Measurements from ENCODE around the gene WIPI1. TPM values are rescaled to one million over a fixed set of nuclear protein-coding genes. Genes with fewer than 3 reads are reported as not detected.

WIPI1 gene
- total RNA-seq, 1 experiment from 2014 or later = 20.2 TPM

DNA sequence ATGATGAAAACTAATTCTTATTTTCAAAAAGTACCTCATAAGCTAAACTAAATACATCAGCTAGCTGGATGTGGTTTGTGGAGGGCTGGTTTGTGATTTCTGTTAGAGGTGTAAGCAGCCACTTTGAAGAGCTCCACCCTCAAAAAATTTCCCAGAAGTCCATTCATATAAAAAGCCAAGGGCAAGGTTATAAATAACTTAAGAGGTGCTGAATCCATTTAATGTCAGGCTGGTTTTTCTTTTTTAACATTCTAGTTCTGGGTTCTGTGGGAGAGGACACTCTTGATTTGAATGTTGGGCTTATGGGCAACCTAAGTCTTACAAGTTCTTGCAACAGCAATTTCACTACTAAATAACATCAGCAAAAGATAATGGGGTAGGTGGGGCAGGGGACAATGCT lies 3.4 kb upstream of the WIPI1 start:
- Histone ChIP-seq H3K4me3 (ENCODE audit: low read length) (no peak overlapping the region), H3K27me3 (ENCODE audit: low read length) (no peaks in the 10 kb centered on the region), H3K9me2 (replicated peaks; ENCODE audit: low read length) (no peaks in the 10 kb centered on the region), H4K20me1 (ENCODE audit: low read length) (no peaks in the 10 kb centered on the region), H3K4me2 (ENCODE audit: low read length) (no peak overlapping the region), H3K9ac (ENCODE audit: low read length) (no peak overlapping the region), H3K4me1 (ENCODE audit: insufficient read depth, low read length) (peaks cover 17% of the 10 kb centered on the region), H3F3A (ENCODE audit: low read length, unreplicated experiment) (peaks cover 2% of the 10 kb centered on the region), H3K9me3 (ENCODE audit: low read length) (no peaks in the 10 kb centered on the region), H3K36me3 (ENCODE audit: low read depth, low read length) (no peaks in the 10 kb centered on the region), H3K79me2 (ENCODE audit: low read length) (no peaks in the 10 kb centered on the region), H3K27ac (ENCODE audit: low read length) (no peak overlapping the region), H2AFZ (ENCODE audit: low read length) (no peak overlapping the region)
- ChIA-PET CTCF (no interaction called here), POLR2A (ENCODE audit: unreplicated experiment) (no interaction called here)
- BruUV-seq (replicated peaks) = no TSS peak
- ATAC-seq (no peak), DNase-seq (no peak)
- intact Hi-C loops (cut with micrococcal nuclease) = no loop called here
- TF ChIP-seq EZH2phosphoT487 (IDR thresholded peaks at IDR 0.05; ENCODE audit: borderline replicate concordance, low read length) = no peak
- no peak for TF ChIP-seq EZH2 (IDR thresholded peaks at IDR 0.05; ENCODE audit: low read length, unreplicated experiment)
- TF ChIP-seq, protein P1, sequence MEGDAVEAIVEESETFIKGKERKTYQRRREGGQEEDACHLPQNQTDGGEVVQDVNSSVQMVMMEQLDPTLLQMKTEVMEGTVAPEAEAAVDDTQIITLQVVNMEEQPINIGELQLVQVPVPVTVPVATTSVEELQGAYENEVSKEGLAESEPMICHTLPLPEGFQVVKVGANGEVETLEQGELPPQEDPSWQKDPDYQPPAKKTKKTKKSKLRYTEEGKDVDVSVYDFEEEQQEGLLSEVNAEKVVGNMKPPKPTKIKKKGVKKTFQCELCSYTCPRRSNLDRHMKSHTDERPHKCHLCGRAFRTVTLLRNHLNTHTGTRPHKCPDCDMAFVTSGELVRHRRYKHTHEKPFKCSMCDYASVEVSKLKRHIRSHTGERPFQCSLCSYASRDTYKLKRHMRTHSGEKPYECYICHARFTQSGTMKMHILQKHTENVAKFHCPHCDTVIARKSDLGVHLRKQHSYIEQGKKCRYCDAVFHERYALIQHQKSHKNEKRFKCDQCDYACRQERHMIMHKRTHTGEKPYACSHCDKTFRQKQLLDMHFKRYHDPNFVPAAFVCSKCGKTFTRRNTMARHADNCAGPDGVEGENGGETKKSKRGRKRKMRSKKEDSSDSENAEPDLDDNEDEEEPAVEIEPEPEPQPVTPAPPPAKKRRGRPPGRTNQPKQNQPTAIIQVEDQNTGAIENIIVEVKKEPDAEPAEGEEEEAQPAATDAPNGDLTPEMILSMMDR (conservative IDR thresholded peaks at IDR 0.05; ENCODE audit: low read depth, low read length) = no peak

- Histone ChIP-seq H3K4me3 (ENCODE audit: low read length) (no peak overlapping the region), H3K36me3 (ENCODE audit: low read depth, low read length) (no peaks in the 10 kb centered on the region), H3K9me2 (replicated peaks; ENCODE audit: low read length) (no peaks in the 10 kb centered on the region), H2AFZ (ENCODE audit: low read length) (no peak overlapping the region), H3K9ac (ENCODE audit: low read length) (no peak overlapping the region), H4K20me1 (ENCODE audit: low read length) (no peaks in the 10 kb centered on the region), H3K27me3 (ENCODE audit: low read length) (no peaks in the 10 kb centered on the region), H3F3A (ENCODE audit: low read length, unreplicated experiment) (peaks cover 3% of the 10 kb centered on the region), H3K4me1 (ENCODE audit: insufficient read depth, low read length) (peaks cover 21% of the 10 kb centered on the region), H3K4me2 (ENCODE audit: low read length) (no peak overlapping the region), H3K79me2 (ENCODE audit: low read length) (no peaks in the 10 kb centered on the region), H3K27ac (ENCODE audit: low read length) (no peak overlapping the region), H3K9me3 (ENCODE audit: low read length) (no peaks in the 10 kb centered on the region)
- no TSS peak for BruUV-seq (replicated peaks)
- intact Hi-C loops (cut with micrococcal nuclease) = no loop called here
- ATAC-seq (no peak), DNase-seq (no peak)
- ChIA-PET POLR2A (ENCODE audit: unreplicated experiment) (no interaction called here), CTCF (interaction anchor here (0.7 kb wide), 1 partner anchor 440 kb away, joined by 5 read pairs; no protein-coding TSS in a partner anchor)
- TF ChIP-seq EZH2 (IDR thresholded peaks at IDR 0.05; ENCODE audit: low read length, unreplicated experiment) (no peak), EZH2phosphoT487 (IDR thresholded peaks at IDR 0.05; ENCODE audit: borderline replicate concordance, low read length) (no peak)
- TF ChIP-seq, protein P1 (conservative IDR thresholded peaks at IDR 0.05; ENCODE audit: low read depth, low read length) = no peak
Observed at GRCh38 chr17:68460146-68460545, 2.9 kb upstream of the WIPI1 start.

- Histone ChIP-seq H3K36me3 (ENCODE audit: low read depth, low read length) (no peaks in the 10 kb centered on the region), H3K79me2 (ENCODE audit: low read length) (no peaks in the 10 kb centered on the region), H3K4me2 (ENCODE audit: low read length) (no peak overlapping the region), H3K4me3 (ENCODE audit: low read length) (no peak overlapping the region), H2AFZ (ENCODE audit: low read length) (no peak overlapping the region), H3K9ac (ENCODE audit: low read length) (no peak overlapping the region), H3K9me2 (replicated peaks; ENCODE audit: low read length) (no peaks in the 10 kb centered on the region), H3K27ac (ENCODE audit: low read length) (no peak overlapping the region), H3K27me3 (ENCODE audit: low read length) (no peaks in the 10 kb centered on the region), H4K20me1 (ENCODE audit: low read length) (no peaks in the 10 kb centered on the region), H3K9me3 (ENCODE audit: low read length) (no peaks in the 10 kb centered on the region), H3K4me1 (ENCODE audit: insufficient read depth, low read length) (peaks cover 21% of the 10 kb centered on the region), H3F3A (ENCODE audit: low read length, unreplicated experiment) (peaks cover 3% of the 10 kb centered on the region)
- intact Hi-C loops (cut with micrococcal nuclease) = loop anchor here (5.0 kb wide), 2 partner anchors 212 to 422 kb away; partner anchors contain the start of genes AMZ2 and KPNA2
- ATAC-seq = no peak
- BruUV-seq (replicated peaks) = no TSS peak
- POLR2A ChIA-PET (ENCODE audit: unreplicated experiment) = interaction anchor here (0.6 kb wide), 1 partner anchor 15 kb away, joined by 3 read pairs; no protein-coding TSS in a partner anchor
- TF ChIP-seq, protein P1 (conservative IDR thresholded peaks at IDR 0.05; ENCODE audit: low read depth, low read length) = no peak
- TF ChIP-seq EZH2 (IDR thresholded peaks at IDR 0.05; ENCODE audit: low read length, unreplicated experiment) (no peak), EZH2phosphoT487 (IDR thresholded peaks at IDR 0.05; ENCODE audit: borderline replicate concordance, low read length) (no peak)
- no peak for DNase-seq
- CTCF ChIA-PET = interaction anchor here (2.4 kb wide), 1 partner anchor 22 kb away, joined by 13 read pairs; no protein-coding TSS in a partner anchor
Observed at GRCh38 chr17:68459037-68459639, 1.8 kb upstream of the WIPI1 start.

All from PC-3 (cell line).